ENCODE data around the gene GPR183.

- TF ChIP-seq CTCF (conservative IDR thresholded peaks at IDR 0.05 in 1 of 2, IDR thresholded peaks at IDR 0.05 in 1 of 2; ENCODE audit: extremely low read depth in 1 of 2, insufficient read depth in 1 of 2, low read depth in 1 of 2, low read length in 2 of 2) (peak; percentile 56 to 67), EZH2 (IDR thresholded peaks at IDR 0.05; ENCODE audit: borderline replicate concordance, low read length) (no peak)
Observed at GRCh38 chr13:99265821-99266426, 41.3 kb downstream of the GPR183 start.

Measured in mammary epithelial cell (primary cell).